NCI-H226 (cell line): Measurements from ENCODE around the gene XPR1.
"Not testable (repeated sequence)": the region's sequence is repeated elsewhere in the genome, so short reads cannot be mapped to it uniquely, and the experiment has no call there.

Source experiments
- DNase-seq: peaks from one replicate; pipeline ENCODE4 v3.0.0-alpha.2; 2015

Gene XPR1

DNA sequence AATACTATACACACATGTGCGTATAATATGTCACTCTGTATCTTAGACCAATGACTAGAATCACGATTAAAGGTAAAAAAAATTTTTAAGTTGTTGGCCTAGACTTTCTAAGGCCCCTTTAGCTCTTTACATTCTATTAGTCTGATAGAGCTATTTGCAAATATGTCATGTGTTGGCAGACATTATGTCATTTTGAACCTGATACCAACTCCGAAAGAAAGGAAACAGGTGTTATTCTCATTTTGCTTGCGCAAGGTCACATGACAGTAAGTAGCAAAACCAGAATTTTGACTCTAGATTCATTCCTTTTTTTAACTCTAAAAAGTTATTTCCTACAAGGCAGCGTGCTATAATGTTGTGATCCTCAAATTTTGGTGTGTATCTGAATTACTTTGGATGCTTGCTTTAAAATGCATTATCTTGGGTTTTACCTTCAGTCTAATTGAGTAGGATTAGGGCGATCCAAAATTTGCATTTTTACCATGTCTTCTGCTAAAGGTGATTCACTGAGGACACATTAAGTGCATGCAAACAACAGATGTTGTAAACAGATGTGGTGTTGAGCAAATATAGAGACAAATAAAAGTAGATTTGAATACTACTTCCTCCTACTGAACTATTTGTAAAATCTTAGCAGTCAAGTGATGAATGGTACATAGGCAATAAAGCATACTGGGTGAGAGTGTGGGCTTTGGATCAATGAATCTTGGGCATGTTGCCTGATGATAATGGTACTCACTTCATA lies 217.4 kb downstream of the XPR1 start:
- no peak for DNase-seq

DNA sequence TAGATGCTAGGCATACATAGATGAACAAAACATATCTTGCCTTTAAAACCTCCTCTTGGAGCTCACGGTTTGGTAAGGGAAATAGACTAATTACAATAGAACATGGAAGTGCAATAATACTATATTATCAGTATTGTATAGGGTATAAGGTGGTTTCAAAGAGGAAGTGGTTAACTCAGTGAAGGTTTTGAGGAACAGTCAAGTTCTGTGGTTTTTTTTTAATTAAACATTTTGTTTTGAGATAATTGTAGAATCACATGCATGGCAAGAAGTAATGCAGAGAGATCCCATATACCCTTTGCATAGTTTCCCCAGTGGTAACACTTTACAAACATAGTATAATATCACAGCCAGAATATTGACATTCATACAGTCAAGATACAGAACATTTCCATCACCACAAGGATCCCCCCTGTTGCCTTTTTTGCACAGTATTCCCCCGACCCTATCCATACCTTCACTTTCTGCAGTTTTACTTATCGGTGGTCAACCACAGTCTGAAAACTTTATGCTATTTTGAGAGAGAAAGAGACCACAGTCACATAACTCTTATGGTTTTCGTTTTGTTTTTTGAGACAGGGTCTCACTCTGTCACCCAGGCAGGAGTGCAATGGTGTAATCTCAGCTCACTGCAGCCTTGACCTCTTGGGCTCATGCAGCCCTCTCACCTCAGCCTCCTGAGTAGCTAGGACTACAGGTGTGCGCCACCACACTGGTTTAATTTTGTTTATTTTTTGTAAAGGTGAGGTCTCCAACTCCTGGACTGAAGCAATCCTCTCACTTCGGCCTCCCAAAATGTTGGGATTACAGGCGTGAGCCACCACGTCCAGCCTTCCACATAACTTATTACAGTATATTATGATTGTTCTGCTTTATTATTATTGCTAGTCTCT lies 220.4 kb downstream of the XPR1 start:
- DNase-seq = no peak

DNA sequence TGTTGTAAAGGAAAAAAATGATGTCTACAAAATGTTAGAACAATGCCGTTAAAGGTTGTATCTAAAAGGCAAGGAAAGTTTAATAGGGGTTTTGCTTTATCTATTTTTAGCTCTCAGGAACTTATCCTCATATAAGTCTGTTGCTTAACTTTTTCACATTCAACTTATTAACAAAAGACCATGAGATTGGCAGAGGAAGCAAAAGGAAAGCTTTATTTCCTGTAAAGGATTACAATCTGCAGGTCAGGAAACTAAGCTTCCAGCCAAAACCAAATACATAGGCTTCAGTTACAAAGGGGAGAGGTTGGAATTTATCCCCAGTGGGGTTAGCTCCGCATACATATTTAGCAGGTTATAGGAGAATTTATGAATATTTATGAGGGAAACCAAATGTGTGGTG lies 222.2 kb downstream of the XPR1 start:
- no peak for DNase-seq

DNA sequence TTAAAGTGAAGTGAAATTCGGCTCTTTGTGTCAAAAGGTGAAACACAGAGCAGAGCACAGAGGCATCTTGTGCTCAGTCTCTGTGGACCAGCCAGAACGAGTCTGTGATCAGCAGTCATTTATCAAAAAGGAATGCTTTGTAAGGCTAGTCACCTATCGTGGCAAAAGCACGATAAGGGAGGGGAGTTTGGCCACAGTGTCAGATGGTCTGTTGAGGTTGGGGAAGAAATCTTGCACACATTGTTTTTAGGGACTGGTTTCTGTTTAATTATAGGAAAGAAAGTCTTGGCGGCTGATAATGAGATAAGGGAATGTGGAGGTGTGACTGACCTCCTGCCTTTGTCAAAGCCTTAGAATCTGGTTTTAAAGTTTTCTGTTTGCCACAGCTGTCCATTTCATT lies 222.6 kb downstream of the XPR1 start:
- peak; percentile 4 for DNase-seq

DNA sequence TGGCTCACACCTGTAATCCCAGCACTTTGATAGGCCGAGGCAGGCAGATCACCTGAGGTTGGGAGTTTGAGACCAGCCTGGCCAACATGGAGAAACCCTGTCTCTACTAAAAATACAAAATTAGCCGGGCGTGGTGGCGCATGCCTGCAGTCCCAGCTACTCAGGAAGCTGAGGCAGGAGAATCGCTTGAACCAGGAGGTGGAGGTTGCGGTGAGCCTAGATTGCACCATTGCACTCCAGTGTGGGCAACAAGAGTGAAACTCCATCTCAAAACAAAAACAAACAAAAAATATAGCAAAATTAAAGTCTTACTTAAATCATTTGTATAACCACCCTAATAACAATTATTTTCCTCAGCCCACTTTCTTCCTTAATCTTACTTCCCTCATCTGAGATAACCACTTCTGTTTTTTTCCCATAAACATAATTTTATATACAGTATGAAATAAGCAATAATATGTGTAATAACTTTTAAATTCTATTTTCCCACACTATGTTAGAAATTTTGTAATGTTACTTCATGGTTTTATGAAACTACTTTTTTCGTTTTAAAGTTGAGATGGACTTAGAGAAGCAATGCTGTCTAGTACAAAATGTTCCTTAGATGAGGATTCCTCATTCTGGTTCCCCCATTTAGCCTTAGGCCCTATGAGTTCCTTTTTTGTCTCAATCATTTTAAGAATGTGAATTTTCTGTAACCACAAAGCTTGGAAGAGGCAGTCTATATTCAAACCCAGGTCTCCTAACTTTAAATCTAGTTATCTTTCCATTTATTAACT lies 226.3 kb downstream of the XPR1 start:
- DNase-seq = not testable (repeated sequence)

DNA sequence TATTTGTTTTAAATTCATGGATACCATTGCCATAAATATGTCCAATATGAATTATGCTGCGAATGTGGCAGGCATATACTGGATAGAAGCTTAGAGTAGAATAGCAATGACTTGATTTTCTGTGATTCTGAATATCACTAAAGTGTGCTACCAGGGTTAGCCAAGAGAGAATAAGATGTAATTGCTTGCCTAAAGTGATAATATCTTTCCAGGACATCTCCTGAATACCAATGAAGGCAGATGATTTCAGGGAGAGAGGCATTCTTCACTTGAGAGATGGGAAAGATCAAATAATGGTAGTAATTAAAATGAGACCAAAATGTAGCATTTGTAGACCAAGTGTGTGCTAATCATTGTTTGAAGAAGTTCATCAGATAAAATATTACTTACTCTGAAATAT lies 227.5 kb downstream of the XPR1 start:
- DNase-seq = no peak

DNA sequence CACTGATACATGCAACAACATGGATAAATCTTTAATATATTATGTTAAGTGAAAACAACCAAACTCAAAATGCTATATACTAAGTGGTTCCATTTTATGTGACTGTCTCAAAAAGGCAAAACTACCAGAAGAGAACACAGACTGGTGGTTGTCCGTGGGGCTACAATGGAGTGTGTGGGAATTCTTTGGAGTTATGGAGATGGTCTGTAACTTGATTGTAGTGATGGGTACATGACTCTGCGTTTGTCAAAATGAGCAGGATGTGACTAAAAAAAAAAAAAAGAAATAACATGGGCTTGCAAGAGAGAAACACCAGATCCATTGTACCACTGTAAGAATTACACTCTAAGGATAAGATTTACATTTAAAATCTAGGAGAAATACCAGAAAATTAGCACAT lies 228.7 kb downstream of the XPR1 start:
- DNase-seq = no peak

DNA sequence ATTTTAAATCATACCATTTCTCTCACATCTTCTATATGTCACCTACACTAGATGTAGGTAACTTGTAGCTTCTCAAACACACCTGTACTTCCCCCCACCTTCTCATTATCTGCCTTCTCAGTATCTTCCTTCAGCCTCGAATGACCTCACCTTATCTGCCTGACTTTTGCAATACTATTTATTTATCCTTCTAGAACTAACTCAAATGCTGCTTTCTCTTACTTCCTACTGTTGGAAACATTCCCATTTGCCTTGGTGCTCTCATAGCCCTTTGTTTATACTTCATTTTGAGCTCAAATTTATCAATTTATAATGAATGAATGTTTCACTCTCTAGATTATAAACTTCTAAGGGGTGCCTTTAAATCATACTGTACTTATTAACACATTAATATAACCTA lies 230.5 kb downstream of the XPR1 start:
- no peak for DNase-seq

DNA sequence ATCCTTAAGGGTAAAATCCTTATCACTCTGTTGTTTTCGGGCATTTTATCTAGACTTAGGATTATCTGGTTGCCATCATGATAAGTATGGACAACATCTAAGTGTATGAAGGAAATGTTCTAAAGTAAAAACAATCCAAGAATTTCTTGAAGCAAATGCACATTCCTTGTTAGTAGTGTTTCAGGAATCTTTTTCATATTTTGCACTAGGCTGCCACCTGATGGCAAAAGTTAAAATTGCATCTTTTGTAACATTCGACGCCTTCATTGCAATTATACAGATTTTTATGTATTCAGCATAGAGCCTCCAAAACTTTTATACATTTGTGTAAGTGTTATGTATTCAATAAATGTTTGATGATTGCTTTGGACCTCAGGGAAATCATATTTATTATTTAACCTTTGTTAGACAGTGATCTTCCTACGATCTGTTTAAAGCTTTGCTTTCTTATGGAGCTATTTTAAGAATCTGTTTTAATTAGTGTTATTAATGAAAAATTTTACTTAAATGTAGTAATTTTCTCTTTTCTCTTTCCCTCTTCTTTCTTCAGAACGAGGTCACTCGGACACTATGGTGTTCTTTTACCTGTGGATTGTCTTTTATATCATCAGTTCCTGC lies 231.4 kb downstream of the XPR1 start:
- DNase-seq = peak; percentile 40

DNA sequence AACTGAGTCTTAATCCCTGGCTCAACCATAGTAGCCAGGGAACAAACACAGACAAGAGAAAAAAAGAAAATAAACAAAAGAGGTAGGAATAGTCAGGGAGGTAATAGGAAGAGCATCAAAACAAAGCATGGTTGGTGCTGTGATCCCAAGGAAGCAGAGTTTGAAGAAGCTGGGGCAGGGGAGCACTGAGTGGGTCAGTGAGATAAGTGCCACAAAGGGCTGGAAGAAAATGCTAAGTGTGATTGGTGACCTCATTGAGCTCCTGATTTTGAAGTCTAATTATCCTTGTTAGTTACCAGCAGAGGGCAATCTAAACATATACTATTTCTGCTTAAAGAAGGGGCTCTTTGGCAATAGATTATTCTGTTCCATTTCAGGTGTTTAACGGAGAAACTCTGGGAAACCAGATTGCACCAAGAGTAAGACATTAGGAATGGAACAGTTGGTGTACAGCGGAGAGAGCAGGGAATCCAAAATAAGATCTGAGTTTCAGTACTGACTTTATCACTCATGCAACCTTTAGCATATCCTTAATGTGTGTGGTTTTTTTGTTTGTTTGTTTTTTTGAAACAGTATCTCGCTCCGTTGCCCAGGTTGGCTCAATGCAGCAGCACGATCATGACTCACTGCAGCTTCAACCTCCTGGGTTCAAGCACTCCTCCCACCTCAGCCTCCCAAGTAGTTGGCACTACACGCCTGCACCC lies 250.1 kb downstream of the XPR1 start:
- peak; percentile 26 for DNase-seq

DNA sequence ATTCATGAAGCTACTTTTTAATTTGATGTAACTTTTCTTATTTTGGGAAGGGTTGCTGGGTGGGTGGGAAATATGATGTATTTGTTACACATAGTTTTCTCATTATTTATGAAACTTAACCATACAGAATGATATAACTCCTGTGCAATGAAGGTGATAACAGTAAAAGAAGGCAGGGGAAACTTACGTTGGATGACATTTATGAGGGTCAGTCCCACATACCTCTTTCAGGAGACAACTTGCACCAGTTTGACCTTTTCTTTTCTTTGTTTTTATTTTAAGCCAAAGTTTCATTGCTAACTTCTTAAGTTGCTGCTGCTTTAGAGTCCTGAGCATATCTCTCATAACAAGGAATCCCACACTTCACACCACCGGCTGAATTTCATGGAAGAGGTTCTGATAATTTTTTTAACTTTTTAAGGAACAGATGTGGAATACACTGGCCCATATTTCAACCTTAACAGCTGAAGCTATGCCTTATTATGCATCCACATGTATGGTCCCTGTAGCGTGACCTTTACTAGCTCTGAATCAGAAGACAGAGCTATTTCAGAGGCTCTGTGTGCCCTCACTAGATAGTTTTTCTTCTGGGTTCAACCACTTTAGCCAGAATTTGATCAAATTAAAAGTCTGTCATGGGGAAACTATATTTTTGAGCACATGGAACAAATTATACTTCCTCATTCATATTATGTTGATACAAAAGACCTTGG lies 252.9 kb downstream of the XPR1 start:
- no peak for DNase-seq

DNA sequence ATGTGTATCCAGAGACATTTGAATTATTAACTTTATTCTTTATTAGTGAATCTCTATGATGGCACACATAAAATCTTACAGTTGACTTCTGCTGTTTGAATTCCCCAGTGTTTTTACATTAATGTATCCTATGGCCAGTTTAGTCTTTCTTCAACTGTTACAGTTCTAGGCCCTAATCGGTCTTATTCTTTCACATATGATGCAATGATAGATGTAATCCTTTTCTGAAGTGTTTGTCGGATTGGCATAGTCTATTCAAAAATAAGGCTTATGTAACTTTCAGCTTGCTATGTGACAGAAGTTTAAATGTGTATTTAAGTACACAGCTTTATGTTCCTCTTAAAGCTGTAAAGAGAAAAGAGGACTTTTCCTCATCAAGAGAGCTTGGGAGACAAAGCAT lies 254.5 kb downstream of the XPR1 start:
- no peak for DNase-seq

DNA sequence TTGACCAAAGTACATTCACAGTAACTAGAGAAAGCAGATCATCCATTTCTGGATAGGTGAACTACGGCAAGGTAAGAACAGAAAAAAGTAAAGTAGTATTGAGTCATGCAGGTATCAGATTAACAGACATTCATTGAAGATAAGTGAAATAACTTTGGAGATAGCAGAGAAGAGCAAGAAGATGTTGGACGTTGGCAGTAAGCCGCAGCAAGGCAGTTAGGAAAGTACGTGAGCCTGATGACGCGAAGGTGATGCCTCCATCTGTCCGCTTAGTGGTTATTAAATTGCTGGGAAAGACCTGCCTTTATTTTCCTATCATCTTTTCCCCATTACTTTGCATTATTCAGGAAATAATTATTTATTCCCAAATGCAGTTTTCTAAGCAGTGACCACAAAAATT lies 256.0 kb downstream of the XPR1 start:
- DNase-seq = no peak

DNA sequence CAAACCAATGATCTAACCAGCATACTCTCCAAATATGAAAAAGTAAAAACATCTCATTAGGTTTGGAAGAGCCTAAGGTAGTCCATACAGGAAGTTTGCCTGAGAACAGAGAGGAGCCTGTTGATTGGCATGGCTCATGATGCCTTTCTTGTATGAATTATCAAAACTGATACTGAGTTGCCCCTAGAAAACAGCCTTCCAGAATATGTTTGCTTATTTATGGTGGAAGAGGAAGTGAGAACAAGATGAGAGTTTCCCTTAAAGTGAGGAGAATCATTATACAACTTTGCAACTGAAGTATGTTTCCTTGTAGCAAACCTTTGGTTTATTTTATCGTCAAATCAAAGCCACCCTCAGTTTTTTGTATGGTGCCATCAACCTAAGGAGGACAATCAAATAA lies 257.0 kb downstream of the XPR1 start:
- no peak for DNase-seq

DNA sequence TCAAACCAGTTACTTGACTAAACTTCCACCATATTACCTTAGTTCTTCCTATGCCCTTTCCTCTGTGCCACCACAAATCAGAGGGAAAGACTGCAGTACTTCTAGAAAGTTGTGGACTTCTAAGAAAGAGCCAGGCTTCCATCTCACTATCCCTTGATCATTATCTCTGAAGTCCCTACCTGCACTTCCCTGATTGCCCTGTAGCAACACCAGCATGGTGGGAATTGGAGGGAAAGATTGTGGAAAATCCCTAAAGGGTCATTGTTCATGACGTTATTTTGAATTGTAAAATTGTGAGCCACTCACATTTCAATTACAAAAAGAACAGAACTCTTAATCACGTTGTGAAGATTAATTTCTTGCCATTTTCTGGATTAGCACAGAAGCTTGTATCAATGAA lies 257.5 kb downstream of the XPR1 start:
- no peak for DNase-seq

DNA sequence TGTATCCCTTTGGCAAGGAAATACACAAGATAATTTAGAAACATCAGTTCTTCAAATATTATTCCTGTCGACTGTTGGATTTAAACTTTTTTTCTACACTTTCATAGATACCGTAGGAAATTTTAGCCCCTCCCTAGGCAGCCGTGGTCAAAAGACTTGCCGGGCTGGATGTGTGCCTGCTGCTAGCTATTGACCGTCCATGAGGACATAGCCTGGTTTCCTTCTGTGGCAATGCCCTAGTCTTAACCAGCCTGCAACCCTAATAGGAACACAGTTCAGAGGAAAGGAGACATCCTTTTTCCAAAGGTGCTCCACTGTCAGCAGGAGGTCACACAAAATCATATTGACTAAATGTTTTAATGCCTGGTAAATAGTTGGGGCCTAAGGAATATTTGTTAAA lies 260.4 kb downstream of the XPR1 start:
- no peak for DNase-seq

DNA sequence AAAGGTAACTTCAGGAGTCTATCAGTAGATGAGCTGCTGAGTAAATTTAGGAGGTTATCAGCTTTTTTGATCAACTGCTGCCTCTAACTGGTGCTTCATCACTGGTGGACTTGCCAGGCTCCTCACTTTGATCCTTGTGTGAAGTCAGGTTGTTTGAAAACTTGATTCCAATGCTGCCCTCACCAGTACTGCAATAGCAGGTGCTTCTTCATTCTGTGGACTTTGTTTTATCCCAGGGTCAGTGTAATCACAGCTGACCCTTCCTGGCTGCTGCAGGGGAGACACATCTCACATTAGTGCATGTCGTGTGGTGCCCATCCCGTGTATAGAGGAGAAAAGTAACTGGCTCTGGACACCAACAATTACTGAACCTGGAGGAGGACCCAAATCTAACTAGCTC lies 260.9 kb downstream of the XPR1 start:
- no peak for DNase-seq

DNA sequence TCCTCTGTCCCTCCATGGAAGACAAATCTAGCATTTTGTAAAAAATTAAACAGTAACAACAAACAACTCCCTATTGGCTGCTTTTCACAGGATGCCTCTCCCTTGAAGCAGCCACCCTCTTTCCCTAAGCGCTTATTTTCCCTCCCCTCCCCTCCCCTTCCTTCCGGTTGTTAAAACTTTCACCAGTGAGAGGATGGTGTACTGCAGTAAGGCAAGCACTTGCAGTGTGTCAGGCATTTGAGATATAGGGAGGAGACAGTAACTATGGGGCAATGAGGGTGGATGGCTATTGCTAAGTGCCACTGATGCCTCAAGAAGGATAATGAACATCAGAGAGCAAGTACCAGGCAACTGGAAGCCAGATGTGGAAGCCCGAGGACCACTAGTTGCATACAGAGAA lies 261.8 kb downstream of the XPR1 start:
- DNase-seq = no peak

DNA sequence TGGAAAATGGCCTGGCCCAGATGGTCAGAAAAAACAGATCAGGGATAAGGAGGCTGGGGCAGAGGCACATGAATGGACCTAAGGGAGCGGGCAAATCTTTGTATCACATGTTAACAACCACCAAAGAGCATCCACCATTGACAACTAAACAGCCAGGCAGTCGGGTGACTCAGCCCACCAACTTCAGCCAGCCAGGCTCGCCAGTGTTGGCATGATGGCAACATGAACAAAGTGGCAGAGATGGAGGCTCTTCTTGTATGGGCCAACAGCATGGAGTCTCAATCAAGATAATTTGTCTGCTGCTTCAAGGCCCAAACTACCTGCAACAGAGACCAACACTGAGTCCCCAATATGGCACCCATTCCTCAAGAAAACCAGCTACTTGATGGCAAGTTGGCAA lies 264.3 kb downstream of the XPR1 start:
- no peak for DNase-seq

DNA sequence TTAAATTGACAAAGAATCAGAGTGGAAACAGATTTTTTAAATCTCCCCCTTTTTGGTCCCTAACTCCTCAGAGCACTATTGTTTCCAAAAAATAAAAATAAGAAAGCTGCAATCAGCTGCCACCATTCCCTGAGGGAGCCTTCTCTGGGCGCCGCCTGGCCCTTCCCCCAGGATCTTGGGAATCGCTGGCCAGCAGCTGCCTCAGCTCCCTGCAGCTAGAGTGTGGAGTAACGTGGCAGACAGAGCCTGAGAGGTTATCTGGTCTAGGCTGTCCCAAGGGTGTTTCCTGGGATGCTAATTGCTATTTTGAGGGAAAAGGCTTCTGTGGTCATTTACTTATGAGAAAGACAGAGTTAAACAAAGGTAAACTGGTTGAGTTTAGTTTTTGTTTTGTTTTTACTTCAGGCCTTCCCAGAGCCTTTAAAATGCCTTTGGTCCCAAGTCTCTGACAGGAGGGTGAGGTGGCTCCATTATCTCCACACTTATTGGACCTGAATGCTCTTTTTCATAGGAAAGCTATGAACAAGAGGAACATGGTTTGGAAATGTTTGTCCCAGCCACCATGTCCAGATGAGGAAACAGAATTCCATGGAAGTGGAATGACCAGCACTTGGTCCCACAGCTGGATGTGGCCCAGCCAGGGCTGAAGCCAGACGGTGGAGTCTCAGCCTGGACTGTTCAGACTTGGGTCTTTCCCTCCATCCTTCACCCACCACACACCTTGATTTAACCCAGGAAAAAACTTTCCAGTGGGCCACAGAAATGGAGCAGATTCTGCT lies 266.8 kb downstream of the XPR1 start:
- DNase-seq = no peak

DNA sequence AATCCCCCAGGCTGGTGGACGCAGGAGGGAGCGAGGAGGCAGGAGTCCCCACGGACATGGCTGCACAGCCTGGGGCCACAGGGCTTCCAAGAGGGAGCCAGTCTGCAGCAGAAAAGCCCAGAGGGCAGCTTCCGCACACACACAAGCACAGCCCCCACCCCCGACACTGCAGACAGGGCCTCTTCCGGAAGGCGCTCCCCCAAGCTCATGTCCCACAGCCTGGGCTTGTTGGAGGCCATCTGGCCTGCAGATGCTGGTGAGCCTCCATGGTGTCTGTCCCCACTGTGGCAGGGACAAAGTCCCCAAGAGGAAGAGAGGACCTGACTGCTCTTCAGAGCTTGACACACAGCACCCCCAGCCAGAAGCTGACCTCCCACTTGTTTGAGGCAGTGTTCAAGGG lies 267.4 kb downstream of the XPR1 start:
- DNase-seq = no peak
